Activated gamma-delta T cell treated with Interleukin-2 at 50 U/mL for 16 hours (primary cell): ENCODE data around the gene ANKMY1.

ENCODE experiments used
- DNase-seq: peaks from one replicate; pipeline ENCODE4 v3.0.0-alpha.2; 2020

Gene ANKMY1

DNA sequence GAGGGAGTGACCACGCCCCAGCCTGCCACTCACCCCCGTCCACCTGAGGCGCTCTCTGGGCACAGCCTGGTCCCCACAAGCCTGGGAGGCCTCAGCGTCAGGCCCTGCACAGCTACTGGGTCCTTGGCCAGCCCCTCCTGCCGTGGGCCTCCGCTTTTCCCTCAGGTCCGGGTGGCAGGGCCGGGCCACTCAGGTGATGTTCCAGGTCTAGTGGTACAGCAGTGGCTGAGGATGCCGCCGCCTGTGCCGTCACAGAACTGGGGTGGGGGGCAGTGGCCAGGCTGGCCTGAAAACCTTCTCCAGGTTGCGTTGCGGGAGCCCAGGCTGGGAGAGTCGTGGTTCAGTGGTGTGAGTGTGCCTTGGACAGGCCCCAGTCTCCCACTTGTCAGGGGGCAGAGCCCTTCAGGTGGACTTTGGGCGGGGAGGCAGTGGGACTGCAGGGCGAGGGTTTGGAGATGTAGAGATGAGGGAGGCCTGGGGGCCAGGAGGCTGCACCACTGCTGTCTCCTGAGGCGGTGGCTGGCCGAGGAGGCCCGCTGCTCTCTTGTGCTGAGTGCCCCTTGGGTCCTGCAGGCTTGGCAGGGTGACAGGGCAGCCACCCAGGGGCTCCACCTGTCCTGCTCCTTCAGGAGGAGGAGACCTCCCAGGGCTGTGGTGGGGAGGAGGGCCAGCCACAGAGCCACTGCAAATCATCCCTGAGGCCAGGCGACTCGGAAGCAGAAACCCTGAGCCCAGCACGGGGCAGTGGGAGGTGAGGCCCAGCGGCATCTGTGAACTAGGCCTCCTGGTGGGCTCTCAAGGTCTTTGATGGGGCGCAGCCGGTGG lies 114.7 kb downstream of the ANKMY1 start:
- DNase-seq = no peak

- no peak for DNase-seq
Measured at GRCh38 chr2:240441993-240442411, 115.8 kb downstream of the ANKMY1 start.

GRCh38 chr2:240441326-240441992 lies 116.3 kb downstream of the ANKMY1 start:
- DNase-seq = no peak

DNA sequence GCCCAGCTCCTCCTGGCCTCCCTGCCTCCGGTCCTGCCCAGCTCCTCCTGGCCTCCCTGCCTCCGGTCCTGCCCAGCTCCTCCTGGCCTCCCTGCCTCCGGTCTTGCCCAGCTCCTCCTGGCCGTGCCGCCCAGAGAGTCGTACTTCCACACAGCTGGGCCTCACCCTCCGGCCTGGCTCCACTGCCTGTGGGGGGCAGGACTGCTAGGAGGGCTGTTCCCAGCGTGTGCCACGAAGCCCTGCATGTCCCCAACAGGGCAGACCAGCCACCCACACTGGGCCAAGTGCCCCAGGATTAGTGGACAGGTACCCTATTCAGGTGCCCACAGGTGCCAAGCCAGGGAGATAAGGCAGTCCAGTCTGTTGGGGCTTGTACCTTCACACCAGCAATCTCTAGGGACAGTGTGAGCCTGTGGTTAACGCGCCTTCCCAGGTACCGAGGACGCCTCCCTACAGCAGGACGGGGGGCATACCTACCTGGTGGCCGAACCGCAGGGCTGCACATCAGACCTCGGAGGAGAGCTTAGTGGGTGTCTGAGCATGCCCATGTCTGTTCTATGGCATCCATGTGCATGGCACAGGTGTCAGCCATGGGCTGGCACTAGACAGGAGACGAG lies 117.0 kb downstream of the ANKMY1 start:
- DNase-seq = no peak

- no peak for DNase-seq
Measured at GRCh38 chr2:240440251-240440650, 117.5 kb downstream of the ANKMY1 start.

- no peak for DNase-seq
Measured at GRCh38 chr2:240439698-240440151, 118.1 kb downstream of the ANKMY1 start.

GRCh38 chr2:240438810-240439697 lies 118.7 kb downstream of the ANKMY1 start:
- no peak for DNase-seq

- DNase-seq = peak; percentile 60
Measured at GRCh38 chr2:240437861-240438809, 119.7 kb downstream of the ANKMY1 start.

DNA sequence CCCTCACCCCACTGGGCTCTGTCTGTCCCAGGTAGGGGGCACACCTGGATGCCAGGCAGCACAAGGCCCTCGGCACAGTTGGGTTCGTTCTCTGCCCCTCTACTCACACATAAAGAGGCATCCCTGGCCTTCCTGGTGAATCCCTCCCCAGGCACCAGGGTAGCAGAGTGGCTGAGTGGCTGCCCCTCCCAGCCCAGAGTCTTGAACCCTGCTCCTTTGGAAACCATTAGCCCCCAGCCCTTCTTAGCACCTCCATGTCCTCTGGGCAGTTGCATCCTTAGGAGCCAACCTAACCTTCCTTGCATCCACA lies 120.3 kb downstream of the ANKMY1 start:
- DNase-seq = no peak

GRCh38 chr2:240436683-240437550 lies 120.9 kb downstream of the ANKMY1 start:
- no peak for DNase-seq

DNA sequence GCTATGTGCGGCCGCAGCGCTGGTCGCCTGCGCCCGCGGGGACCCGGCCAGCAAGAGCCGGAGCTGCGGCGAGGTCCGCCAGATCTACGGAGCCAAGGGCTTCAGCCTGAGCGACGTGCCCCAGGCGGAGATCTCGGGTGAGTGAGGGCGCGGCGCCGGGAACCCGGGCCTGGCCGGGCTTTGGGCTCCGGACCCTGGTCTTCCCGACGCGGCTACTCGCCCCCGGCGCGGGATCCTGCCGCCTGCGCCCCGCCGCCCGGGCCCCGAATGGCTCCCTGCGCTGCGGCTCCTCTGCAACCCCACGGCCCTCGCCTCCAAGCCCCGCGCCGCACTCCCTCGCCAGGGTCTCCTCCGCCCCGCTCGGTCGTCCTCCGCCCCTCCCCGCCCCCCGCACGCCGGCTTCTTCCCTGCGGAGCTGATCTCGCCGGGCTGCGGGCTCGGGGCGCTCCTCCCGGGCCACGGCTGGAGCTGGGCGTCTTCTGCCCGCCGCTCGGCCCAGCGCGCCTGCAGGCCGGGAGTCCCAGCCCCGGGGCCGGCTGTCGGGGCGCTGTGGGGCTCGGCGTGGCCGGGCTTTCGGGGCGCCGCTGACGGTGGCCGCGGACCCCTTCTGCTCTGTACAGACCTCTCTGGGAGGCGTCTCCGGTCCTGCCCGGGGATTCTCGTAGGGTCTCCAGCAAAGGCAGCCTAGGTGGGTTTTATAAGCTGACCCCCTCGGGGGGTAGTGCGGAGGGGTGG lies 121.7 kb downstream of the ANKMY1 start:
- DNase-seq = no peak

- peak; percentile 37 for DNase-seq
Measured at GRCh38 chr2:240435457-240435947, 122.3 kb downstream of the ANKMY1 start, which contains the start of gene GPC1. GPC1 (plus strand) TSS chr2:240435663; CDS start chr2:240435919, 256 bp downstream.

DNA sequence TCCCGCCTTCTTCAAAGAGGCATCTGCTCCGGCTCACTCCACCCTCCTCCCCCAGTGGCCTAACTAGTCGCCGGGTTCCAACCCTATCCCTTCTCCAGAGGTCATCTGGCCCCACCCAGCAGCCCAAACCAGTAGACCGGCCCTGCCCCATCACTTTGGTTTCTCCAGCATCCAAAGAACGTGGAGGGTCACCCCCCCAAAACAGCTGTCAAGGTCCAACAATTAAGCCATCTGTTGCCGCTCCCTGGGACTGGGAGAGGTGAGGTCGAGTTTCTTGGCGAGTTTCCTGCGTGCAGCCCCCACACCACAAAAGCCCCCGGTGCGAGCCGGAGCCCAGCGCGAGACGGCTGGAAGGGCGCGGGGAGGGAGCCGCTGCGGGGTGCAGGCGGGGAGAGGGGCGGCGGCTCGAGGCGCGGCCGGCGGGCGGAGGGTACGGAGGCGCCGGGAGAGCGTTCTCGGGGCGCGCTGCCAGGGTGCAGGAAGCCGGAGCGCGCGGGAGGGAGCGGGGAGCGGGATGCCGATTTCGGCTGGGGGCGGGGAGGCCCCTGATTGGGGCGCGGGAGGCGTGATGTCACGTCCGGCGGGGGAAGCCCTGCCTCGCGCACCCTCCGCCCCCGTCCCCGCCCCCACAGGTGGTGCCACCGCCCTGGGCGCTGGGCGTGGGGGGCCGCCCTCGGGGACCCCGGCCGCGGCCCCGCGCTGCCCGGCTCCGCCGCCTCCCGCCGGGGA lies 122.9 kb downstream of the ANKMY1 start:
- DNase-seq = peak; percentile 85

DNA sequence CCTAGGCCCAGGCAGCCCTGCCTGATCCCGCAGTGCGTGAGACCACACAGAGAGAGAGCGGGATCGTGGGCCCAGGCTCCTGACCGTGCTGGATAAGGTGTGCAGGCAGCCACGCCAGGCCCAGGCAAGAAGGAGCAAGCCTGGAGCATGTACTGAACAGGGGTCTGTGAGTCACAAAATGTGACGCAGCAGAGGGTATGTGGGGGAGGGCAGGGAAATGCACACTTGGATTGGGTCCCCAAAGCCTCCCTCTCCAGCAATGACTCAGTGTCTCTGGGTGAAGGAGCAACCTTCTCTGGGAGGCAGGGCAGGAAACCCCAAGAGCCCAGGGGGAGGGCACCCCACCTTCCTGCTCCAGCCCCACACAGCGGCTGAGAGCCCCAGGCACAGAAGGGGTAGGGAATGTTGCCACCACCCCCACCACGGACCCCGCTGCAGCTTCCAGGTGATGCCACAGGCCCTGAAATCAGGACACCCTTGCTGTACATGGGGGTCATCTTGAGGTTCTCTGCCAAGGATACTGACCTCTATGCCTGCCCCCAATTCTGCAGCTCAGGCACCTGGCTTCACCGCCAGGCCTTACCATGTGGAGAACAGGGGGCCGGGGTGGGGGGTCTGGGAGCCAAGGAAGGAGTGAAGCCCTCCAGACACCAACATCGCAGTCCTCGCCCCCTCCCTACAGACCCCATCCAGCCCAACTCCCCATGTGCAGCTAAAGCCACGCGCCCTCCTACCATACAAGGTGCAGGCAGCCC lies 123.6 kb downstream of the ANKMY1 start:
- no peak for DNase-seq

GRCh38 chr2:240432820-240433801 lies 124.7 kb downstream of the ANKMY1 start:
- no peak for DNase-seq

DNA sequence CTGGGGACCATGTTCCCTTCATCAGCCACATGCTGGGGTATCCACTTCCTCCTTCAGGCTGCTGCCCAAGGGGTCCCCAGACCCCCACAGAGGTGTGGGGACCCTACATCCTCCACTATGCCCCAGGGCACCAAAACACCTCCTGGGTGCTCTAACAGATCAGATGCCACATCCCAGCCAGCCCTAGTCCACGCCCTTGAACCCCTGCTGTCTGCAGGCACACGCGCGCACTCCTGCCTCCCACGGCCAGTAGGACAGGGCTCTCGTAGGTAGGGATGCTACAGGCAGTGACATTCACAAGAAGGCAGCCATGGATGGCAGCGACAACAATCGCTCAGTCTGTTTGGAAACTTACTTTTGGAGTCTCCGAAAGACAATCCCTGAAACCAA lies 125.4 kb downstream of the ANKMY1 start:
- no peak for DNase-seq
